GM10248 (cell line): Measurements from ENCODE around the gene PKIB.
A peak's percentile ranks its signal among the peaks of the same experiment; 100 is the strongest.

ENCODE experiments used
- CTCF ChIA-PET: fragments of 300-600 bp; sonication (Branson Sonifier 250); formaldehyde crosslinking; extraction: SDS; loops from one replicate; lab custom pipeline; 2021; ENCODE audit warnings: antibody characterized with exemption; lab: Yijun Ruan, JAX
- POLR2A ChIA-PET: fragments of 350-650 bp; sonication (Branson Sonifier 250); formaldehyde crosslinking; extraction: SDS; loops from one replicate; lab custom pipeline; 2020; ENCODE audit warnings: antibody characterized with exemption; lab: Yijun Ruan, JAX
- DNase-seq: peaks from one replicate; pipeline ENCODE4 v3.0.0; 2012; ENCODE audit errors: extremely low spot score
- TF ChIP-seq, protein P1 (sequence below): IDR thresholded peaks from 2 replicates; pipeline ENCODE4 v1.5.1; 2012; ENCODE audit warnings: mild to moderate bottlenecking, low read depth; ENCODE audit errors: extremely low read depth, missing control alignments, control extremely low read depth

Gene PKIB

DNA sequence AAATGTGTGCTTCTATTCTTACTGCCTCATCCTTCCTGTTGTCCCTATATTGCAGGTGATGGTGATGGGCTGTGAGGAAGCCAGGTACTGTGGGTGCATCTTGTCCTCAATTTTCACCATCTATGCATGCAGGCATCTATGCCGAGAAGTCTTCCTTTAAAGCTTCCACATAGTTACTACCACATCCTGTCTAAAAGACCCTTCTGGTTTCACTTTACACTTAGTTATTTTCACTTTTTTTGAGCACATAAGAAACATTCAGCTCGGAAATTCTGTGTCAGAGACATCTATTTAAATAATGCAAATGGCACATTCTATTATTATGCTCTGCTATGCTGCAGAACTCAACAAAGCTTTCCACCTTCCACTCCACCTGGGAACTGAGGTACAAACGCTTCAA lies 141.1 kb downstream of the PKIB start:
- CTCF ChIA-PET: interaction anchor here (0.9 to 4.1 kb wide), 6 partner anchors 20 to 221 kb away, joined by 3 to 21 read pairs (median 4); no protein-coding TSS in a partner anchor
- POLR2A ChIA-PET: no interaction called here
- TF ChIP-seq, protein P1, sequence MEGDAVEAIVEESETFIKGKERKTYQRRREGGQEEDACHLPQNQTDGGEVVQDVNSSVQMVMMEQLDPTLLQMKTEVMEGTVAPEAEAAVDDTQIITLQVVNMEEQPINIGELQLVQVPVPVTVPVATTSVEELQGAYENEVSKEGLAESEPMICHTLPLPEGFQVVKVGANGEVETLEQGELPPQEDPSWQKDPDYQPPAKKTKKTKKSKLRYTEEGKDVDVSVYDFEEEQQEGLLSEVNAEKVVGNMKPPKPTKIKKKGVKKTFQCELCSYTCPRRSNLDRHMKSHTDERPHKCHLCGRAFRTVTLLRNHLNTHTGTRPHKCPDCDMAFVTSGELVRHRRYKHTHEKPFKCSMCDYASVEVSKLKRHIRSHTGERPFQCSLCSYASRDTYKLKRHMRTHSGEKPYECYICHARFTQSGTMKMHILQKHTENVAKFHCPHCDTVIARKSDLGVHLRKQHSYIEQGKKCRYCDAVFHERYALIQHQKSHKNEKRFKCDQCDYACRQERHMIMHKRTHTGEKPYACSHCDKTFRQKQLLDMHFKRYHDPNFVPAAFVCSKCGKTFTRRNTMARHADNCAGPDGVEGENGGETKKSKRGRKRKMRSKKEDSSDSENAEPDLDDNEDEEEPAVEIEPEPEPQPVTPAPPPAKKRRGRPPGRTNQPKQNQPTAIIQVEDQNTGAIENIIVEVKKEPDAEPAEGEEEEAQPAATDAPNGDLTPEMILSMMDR: no peak
- peak; percentile 29 for DNase-seq

DNA sequence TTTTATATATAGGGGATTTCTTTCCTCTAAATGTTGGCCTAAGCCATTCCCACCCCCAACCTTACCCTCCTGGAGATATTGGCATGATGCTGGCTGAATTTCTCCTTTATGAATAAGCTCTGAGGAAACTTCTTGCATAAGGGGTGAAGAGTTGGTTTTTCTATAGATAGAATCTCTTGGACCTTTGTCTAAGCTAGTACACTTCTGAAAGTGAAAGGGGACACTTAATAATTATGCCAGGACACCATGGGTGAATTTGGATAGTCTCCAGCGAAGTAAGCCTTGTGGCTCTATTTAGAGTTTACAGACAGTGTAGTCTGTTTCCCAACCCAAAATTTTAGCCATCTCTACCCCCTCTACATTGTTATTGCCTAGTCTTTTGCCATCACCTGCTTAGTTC lies 142.3 kb downstream of the PKIB start:
- no peak for DNase-seq
- CTCF ChIA-PET: interaction anchor here (0.9 to 4.1 kb wide), 5 partner anchors 8 to 87 kb away, joined by 3 to 21 read pairs (median 3); no protein-coding TSS in a partner anchor
- TF ChIP-seq, protein P1: no peak
- POLR2A ChIA-PET: no interaction called here

DNA sequence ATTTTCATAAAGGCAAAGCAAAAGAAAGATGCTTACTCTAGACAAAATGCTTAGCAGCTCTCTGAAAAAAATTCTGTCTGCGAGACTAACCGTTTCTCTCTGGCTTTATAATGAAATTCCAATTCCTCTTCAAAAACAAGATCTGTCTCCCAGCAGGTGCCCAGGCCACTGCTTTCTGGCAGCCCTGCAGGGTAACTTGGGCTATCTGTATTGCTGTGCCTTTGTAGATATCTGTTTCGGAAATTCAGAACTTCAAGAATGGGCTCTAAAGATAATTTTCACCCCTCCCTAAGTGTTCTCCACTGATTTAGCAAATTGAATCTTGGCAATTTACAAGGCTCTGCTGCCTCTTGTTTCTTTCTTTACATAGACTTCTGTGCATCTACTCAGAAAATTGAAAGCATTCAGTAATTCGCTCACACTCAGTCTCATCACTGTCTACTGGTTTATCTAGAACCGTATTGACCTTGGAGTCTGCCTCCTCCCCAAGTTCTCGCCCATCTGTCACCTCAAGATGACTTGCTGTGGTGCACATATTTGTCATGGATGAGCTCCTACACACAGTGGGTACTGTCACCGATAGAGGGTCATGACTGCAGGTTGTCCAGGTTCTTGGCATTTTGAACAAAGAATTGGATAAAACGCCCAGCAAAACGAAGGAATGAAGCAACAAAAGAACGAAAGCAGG lies 142.9 kb downstream of the PKIB start:
- ChIA-PET CTCF (interaction anchor here (0.9 to 4.1 kb wide), 5 partner anchors 9 to 86 kb away, joined by 3 to 21 read pairs (median 3); no protein-coding TSS in a partner anchor), POLR2A (no interaction called here)
- TF ChIP-seq, protein P1: no peak
- DNase-seq: no peak

DNA sequence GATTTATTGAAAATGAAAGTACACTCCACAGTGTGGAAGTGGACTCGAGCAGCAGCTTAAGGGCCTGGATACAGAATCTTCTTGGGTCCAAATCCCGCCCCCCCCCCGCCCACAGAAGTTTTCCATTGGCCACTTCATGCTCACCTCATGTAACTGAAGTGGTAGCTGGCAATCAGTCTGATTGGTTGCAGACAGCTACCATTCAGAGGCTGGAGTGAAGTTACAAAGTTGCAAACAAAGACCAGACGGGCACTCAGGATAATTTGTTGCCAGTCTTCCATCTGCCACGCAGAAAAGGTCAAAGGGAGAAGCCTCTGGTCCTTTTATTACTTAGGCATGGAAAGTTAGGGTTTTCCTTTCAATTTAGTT lies 143.5 kb downstream of the PKIB start:
- ChIA-PET CTCF (interaction anchor here (1.2 to 4.1 kb wide), 2 partner anchors 9 to 86 kb away, joined by 3 to 21 read pairs; no protein-coding TSS in a partner anchor), POLR2A (no interaction called here)
- DNase-seq: no peak
- TF ChIP-seq, protein P1: no peak

DNA sequence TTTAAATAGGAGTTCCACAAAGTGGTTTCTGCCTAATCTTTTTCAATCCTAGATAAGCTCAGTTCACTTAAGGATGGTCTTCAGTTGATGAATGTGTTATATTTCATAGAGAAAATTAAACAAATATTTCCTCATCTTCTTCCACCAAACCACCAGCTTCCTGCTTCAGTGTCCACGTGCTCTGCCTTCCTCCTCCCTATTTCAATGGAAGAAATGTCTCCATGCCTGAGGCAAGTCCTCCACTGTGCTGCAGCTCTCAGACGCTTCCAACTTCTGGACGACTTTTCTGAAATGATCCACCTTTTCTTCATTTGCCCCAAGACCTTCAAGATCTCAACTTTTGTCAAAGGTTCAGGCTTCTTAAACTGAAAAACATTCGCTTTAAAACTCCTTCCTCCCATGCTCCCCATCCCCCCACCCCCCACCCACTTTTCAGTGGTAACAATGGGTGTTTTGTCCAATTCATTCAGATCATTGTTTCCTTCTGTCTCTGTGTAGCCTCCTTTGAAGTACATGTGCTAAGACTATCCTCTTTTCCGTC lies 144.1 kb downstream of the PKIB start:
- ChIA-PET CTCF (no interaction called here), POLR2A (no interaction called here)
- TF ChIP-seq, protein P1: no peak
- no peak for DNase-seq

DNA sequence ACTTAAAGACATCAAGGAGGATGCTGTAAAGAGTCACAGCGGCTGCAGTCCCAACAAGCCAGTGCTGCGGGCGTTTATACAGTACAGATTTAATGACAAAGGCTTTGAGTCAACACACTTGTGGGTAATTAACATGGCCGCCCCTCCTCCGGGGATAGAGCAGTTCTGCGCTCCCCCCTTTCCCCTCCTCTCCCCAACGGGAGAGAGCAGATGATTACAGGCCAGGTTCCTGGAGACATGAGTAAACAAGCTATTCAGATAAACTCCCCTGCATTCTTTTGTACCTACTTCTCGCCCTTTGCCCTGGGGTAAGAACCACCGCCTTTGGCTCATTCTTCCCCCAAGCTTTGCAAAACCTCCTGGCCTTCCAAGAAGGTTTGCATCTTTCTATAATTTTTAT lies 145.7 kb downstream of the PKIB start:
- TF ChIP-seq, protein P1: no peak
- no peak for DNase-seq
- CTCF ChIA-PET: no interaction called here
- POLR2A ChIA-PET: no interaction called here
